ENCODE measurements around the gene ADCY9.

GRCh38 chr16:3938471-3938842 lies 177.8 kb downstream of the ADCY9 start:
- TF ChIP-seq CTCF (IDR thresholded peaks at IDR 0.05) (no peak), POLR2A (IDR thresholded peaks at IDR 0.05) (no peak)

Data from esophagus squamous epithelium (tissue), 4 donors.